Endodermal cell (in vitro differentiated cells): ENCODE data around the gene KLHL18. TPM values are rescaled to one million over a fixed set of nuclear protein-coding genes. Genes with fewer than 3 reads are reported as not detected.

Source experiments
- DNase-seq: peaks from one replicate; pipeline ENCODE4 v3.0.0-alpha.2; 2017
- H3K27ac ChIP-seq: 2 replicates; pipeline ENCODE4 v1.5.1; 2013; ENCODE audit warnings: mild to moderate bottlenecking, low read depth, low read length, moderate library complexity
- H3K27me3 ChIP-seq: 2 replicates; pipeline ENCODE4 v1.6.1; 2013; ENCODE audit warnings: mild to moderate bottlenecking, low read length, moderate library complexity; ENCODE audit not compliant: insufficient read depth, control insufficient read depth, poor library complexity, severe bottlenecking
- H3K36me3 ChIP-seq: 2 replicates; pipeline ENCODE4 v1.7.0; 2013; ENCODE audit warnings: mild to moderate bottlenecking, low read length, moderate library complexity; ENCODE audit not compliant: control insufficient read depth, insufficient read depth
- H3K4me1 ChIP-seq: one replicate; pipeline ENCODE4 v1.7.0; 2013; ENCODE audit warnings: low read length; ENCODE audit not compliant: control insufficient read depth, insufficient read depth
- H3K4me3 ChIP-seq: 2 replicates; pipeline ENCODE4 v1.5.1; 2013; ENCODE audit warnings: mild to moderate bottlenecking, low read length, moderate library complexity
- H3K9ac ChIP-seq: 2 replicates; pipeline ENCODE4 v1.6.1; 2013; ENCODE audit warnings: mild to moderate bottlenecking, low read length, moderate library complexity; ENCODE audit not compliant: poor library complexity, severe bottlenecking; ENCODE audit errors: extremely low read depth
- H3K9me3 ChIP-seq: 2 replicates; pipeline ENCODE4 v1.6.1; 2013; ENCODE audit warnings: mild to moderate bottlenecking, low read length, moderate library complexity; ENCODE audit not compliant: control insufficient read depth
- H3K27ac Mint-ChIP-seq: 2 replicates; pipeline ENCODE4 v1.8.0; 2020; ENCODE audit warnings: mixed read lengths
- H3K27me3 Mint-ChIP-seq: 2 replicates; pipeline ENCODE4 v1.8.0; 2021; ENCODE audit warnings: mild to moderate bottlenecking, mixed read lengths; ENCODE audit not compliant: insufficient read depth
- H3K36me3 Mint-ChIP-seq: 2 replicates; pipeline ENCODE4 v1.8.0; 2020; ENCODE audit warnings: low read depth, mixed read lengths
- H3K4me1 Mint-ChIP-seq: 2 replicates; pipeline ENCODE4 v1.8.0; 2020; ENCODE audit warnings: mixed read lengths
- H3K4me3 Mint-ChIP-seq: 2 replicates; pipeline ENCODE4 v1.8.0; 2020; ENCODE audit warnings: mild to moderate bottlenecking, moderate library complexity, mixed read lengths
- H3K9me3 Mint-ChIP-seq: 2 replicates; pipeline ENCODE4 v1.8.0; 2020; ENCODE audit warnings: mild to moderate bottlenecking, mixed read lengths
- WGBS, 2 experiments: methylation state at CpG; one replicate each; pipeline versions ENCODE4 v1.1.5 to v1.1.7; 2013; ENCODE audit warnings: missing lambda C conversion rate in 2 of 2, mixed read lengths in 1 of 2; ENCODE audit not compliant: insufficient coverage in 1 of 2, insufficient read length in 1 of 2; 5-methylcytosine and 5-hydroxymethylcytosine counted together
- total RNA-seq, 2 donors: library from RNA; stranded (reverse); fragmentation: NEBNext Ultra II Directional in 1 of 2; extraction: Animal tissue kit (Norgen Biotek cat#: 25700) in 1 of 2; gene quantifications; 2 replicates in 1 of 2; 3 replicates in 1 of 2; pipeline ENCODE4 v1.2.1, GENCODE V29; 2021
- TF ChIP-seq, protein P1 (sequence below): fragments of 200-600 bp; sonication (generic); conservative IDR thresholded peaks from 2 replicates; pipeline ENCODE4 v1.5.0; 2021; ENCODE audit warnings: antibody characterized with exemption, mild to moderate bottlenecking

KLHL18 gene
- total RNA-seq, 2 donors from 2014 or later: 20.7 to 28.3 TPM

DNA sequence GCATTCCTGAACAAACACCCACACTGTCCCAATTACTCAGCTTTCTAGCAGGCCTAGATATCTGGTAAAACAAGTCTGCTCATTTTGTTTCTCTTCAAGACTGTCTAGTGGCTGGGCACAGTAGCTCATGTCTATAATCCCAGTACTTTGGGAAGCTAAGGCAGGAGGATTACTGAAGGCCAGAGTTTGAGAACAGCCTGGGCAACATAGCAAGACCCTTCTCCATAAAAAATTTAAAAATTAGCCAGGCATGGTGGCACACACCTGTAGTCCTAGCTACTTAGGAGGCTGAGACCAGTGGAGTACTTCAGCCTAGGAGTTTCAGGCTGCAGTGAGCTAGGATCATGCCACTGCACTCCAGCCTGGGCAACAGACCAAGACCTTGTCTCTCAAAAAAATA is 91.8 kb downstream of the KLHL18 start:
- no peak for DNase-seq
- no peak overlapping the region for H3K4me3 ChIP-seq

DNA sequence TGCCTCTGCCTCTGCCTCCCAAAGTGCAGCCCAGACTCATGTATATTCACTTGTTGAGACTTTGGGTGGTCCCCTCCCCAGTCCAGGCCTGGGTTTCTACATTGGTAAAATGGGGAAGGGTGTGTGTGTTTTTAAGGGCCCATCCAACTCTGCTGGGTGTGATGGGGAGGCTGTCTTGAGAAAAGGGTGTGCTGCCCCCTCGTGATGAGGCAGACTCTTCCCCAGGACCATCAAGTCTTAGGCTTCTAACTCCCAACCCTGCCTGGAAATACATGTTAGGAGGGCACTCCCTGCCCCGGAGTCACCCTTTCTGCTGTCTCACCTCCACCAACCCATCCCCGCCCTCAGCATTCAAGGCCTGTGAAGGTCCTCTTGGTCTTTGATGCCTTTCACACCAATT is 93.6 kb downstream of the KLHL18 start:
- Histone ChIP-seq H3K9ac (no peak overlapping the region), H3K4me1 (no peaks in the 10 kb centered on the region), H3K27ac (no peak overlapping the region), H3K9me3 (no peaks in the 10 kb centered on the region), H3K27me3 (no peaks in the 10 kb centered on the region), H3K4me3 (no peak overlapping the region), H3K36me3 (no peaks in the 10 kb centered on the region)
- Mint-ChIP-seq H3K27me3 (peaks cover 2% of the 10 kb centered on the region), H3K27ac (no peak overlapping the region), H3K36me3 (no peaks in the 10 kb centered on the region), H3K4me1 (peaks cover 17% of the 10 kb centered on the region), H3K9me3 (no peaks in the 10 kb centered on the region), H3K4me3 (no peak overlapping the region)
- DNase-seq: no peak
- TF ChIP-seq, protein P1, sequence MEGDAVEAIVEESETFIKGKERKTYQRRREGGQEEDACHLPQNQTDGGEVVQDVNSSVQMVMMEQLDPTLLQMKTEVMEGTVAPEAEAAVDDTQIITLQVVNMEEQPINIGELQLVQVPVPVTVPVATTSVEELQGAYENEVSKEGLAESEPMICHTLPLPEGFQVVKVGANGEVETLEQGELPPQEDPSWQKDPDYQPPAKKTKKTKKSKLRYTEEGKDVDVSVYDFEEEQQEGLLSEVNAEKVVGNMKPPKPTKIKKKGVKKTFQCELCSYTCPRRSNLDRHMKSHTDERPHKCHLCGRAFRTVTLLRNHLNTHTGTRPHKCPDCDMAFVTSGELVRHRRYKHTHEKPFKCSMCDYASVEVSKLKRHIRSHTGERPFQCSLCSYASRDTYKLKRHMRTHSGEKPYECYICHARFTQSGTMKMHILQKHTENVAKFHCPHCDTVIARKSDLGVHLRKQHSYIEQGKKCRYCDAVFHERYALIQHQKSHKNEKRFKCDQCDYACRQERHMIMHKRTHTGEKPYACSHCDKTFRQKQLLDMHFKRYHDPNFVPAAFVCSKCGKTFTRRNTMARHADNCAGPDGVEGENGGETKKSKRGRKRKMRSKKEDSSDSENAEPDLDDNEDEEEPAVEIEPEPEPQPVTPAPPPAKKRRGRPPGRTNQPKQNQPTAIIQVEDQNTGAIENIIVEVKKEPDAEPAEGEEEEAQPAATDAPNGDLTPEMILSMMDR: no peak
- WGBS, 2 experiments: 85% methylated on average over 3 of the region's 3 CpGs; no CpG with 5 or more reads in 1 of the 2 experiments

More for the DNA sequence above, 91.8 kb downstream of the KLHL18 start:
- Histone ChIP-seq H3K4me1 (no peaks in the 10 kb centered on the region), H3K9me3 (no peaks in the 10 kb centered on the region), H3K27ac (no peak overlapping the region), H3K9ac (no peak overlapping the region), H3K27me3 (no peaks in the 10 kb centered on the region), H3K36me3 (no peaks in the 10 kb centered on the region)
- TF ChIP-seq, protein P1: no peak
- Mint-ChIP-seq H3K9me3 (no peaks in the 10 kb centered on the region), H3K4me1 (peaks cover 11% of the 10 kb centered on the region), H3K27ac (no peak overlapping the region), H3K4me3 (no peak overlapping the region), H3K36me3 (no peaks in the 10 kb centered on the region), H3K27me3 (peaks cover 2% of the 10 kb centered on the region)

DNA sequence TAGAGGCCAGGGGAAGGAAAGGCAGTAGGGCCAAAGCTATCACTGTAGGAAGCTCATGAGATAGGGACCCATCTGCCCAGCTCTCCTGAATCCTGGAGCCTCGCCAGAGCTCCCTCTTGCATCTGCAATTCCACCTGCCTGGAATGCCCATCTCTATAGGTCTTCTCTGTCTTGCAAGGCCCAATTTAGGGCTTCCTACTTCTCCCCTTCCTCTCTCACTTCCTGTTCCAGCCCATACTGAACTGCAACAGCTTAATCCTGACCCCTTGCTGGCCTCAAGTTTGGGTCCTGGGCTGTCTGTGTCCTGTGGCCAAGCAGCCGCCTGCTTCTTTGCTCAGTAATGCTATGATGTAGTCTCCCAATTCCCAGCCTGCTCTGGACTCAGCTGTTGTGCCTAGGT is 94.4 kb downstream of the KLHL18 start:
- DNase-seq: no peak
- H3K27ac Mint-ChIP-seq: no peak overlapping the region
- no peak overlapping the region for H3K4me3 Mint-ChIP-seq
- H3K27me3 Mint-ChIP-seq: peaks cover 2% of the 10 kb centered on the region
- Histone ChIP-seq H3K27ac (no peak overlapping the region), H3K9ac (no peak overlapping the region), H3K27me3 (no peaks in the 10 kb centered on the region), H3K4me1 (no peaks in the 10 kb centered on the region), H3K4me3 (no peak overlapping the region), H3K36me3 (no peaks in the 10 kb centered on the region), H3K9me3 (no peaks in the 10 kb centered on the region)
- no peaks in the 10 kb centered on the region for H3K9me3 Mint-ChIP-seq
- WGBS, 2 experiments: 90 to 94% methylated on average over 2 of the region's 2 CpGs
- no peaks in the 10 kb centered on the region for H3K36me3 Mint-ChIP-seq
- peaks cover 23% of the 10 kb centered on the region for H3K4me1 Mint-ChIP-seq
- TF ChIP-seq, protein P1: no peak
